ENCODE measurements around the gene P2RX6. TPM values are rescaled to one million over a fixed set of nuclear protein-coding genes. Genes with fewer than 3 reads are reported as not detected.

P2RX6 gene
- total RNA-seq, 1 experiment from 2014 or later, result 0.46 TPM

DNA sequence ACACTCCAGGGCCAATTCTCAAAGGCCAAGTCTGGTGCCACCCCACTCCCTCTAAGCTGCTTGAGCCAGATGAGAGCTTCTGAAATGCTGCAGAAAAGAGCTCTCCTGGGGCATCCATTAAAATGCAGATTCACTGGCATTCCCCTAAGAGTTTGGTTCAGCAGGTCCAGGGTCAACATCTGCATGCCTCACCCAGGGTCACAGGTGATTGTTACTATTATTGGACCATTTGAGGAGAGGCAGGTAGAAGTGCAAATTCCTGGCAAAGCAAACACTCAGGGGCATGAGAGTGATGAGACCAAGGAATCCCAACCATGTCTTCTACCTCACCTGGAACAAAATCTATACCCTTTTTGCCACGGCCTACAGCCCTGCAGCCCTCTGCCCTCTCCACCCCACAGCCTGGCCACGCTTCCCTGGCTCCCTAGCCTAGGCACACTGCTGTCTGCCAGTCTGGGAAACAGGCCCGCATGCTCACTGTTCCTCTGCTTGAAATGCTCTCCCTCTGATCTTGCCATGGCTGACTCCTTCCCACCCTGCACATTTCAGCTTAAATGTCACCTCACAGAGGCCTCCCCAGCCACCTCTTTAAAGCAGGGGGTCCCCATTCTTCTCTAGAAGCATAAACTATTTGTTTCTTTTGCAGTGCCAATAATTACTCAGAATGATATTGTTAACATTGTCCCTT is 4.4 kb upstream of the P2RX6 start:
- DNase-seq (ENCODE audit: low read depth, low spot score) (no peak), ATAC-seq (no peak)
- H3K36me3 ChIP-seq (ENCODE audit: control insufficient read depth, insufficient read depth, low read length), result no peaks in the 10 kb centered on the region
- ChIA-PET POLR2A (interaction anchor here (0.7 kb wide), 1 partner anchor 11 kb away, joined by 3 read pairs; no protein-coding TSS in a partner anchor), CTCF (no interaction called here)
- no TSS peak for BruUV-seq (replicated peaks)
- H3K4me3 ChIP-seq (ENCODE audit: low read depth in 2 of 2, low read length in 2 of 2), result no peak overlapping the region
- no peak overlapping the region for H3K27ac ChIP-seq (ENCODE audit: low read length)
- in situ Hi-C loops (cut with HindIII; ENCODE audit: low pct_unique_long_range_greater_than_20kb, low sequenced_read_pairs), result no loop called here
- H3K4me1 ChIP-seq (ENCODE audit: control insufficient read depth, insufficient read depth, low read length), result peaks cover 12% of the 10 kb centered on the region
- H3K27me3 ChIP-seq (ENCODE audit: control insufficient read depth, insufficient read depth, low read length), result no peaks in the 10 kb centered on the region
- no peak for TF ChIP-seq TCF7L2 (IDR thresholded peaks at IDR 0.05; ENCODE audit: low read depth, low read length)
- TF ChIP-seq, protein P1, sequence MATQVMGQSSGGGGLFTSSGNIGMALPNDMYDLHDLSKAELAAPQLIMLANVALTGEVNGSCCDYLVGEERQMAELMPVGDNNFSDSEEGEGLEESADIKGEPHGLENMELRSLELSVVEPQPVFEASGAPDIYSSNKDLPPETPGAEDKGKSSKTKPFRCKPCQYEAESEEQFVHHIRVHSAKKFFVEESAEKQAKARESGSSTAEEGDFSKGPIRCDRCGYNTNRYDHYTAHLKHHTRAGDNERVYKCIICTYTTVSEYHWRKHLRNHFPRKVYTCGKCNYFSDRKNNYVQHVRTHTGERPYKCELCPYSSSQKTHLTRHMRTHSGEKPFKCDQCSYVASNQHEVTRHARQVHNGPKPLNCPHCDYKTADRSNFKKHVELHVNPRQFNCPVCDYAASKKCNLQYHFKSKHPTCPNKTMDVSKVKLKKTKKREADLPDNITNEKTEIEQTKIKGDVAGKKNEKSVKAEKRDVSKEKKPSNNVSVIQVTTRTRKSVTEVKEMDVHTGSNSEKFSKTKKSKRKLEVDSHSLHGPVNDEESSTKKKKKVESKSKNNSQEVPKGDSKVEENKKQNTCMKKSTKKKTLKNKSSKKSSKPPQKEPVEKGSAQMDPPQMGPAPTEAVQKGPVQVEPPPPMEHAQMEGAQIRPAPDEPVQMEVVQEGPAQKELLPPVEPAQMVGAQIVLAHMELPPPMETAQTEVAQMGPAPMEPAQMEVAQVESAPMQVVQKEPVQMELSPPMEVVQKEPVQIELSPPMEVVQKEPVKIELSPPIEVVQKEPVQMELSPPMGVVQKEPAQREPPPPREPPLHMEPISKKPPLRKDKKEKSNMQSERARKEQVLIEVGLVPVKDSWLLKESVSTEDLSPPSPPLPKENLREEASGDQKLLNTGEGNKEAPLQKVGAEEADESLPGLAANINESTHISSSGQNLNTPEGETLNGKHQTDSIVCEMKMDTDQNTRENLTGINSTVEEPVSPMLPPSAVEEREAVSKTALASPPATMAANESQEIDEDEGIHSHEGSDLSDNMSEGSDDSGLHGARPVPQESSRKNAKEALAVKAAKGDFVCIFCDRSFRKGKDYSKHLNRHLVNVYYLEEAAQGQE (IDR thresholded peaks at IDR 0.05; ENCODE audit: insufficient read depth in 1 of 2, low read depth in 2 of 2, low read length in 1 of 2), result no peak
- TF ChIP-seq, protein P2, sequence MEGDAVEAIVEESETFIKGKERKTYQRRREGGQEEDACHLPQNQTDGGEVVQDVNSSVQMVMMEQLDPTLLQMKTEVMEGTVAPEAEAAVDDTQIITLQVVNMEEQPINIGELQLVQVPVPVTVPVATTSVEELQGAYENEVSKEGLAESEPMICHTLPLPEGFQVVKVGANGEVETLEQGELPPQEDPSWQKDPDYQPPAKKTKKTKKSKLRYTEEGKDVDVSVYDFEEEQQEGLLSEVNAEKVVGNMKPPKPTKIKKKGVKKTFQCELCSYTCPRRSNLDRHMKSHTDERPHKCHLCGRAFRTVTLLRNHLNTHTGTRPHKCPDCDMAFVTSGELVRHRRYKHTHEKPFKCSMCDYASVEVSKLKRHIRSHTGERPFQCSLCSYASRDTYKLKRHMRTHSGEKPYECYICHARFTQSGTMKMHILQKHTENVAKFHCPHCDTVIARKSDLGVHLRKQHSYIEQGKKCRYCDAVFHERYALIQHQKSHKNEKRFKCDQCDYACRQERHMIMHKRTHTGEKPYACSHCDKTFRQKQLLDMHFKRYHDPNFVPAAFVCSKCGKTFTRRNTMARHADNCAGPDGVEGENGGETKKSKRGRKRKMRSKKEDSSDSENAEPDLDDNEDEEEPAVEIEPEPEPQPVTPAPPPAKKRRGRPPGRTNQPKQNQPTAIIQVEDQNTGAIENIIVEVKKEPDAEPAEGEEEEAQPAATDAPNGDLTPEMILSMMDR (IDR thresholded peaks at IDR 0.05), result no peak
- TF ChIP-seq SIN3A (IDR thresholded peaks at IDR 0.05; ENCODE audit: borderline replicate concordance, insufficient read depth, low read depth, low read length), result no peak
- TF ChIP-seq POLR2AphosphoS5 (IDR thresholded peaks at IDR 0.05; ENCODE audit: low read depth, low read length), result no peak
- intact Hi-C loops (cut with micrococcal nuclease; ENCODE audit: unreplicated experiment), result no loop called here
- no peaks in the 10 kb centered on the region for H3K9me3 ChIP-seq (ENCODE audit: control insufficient read depth, insufficient read depth, low read depth, low read length)

DNA sequence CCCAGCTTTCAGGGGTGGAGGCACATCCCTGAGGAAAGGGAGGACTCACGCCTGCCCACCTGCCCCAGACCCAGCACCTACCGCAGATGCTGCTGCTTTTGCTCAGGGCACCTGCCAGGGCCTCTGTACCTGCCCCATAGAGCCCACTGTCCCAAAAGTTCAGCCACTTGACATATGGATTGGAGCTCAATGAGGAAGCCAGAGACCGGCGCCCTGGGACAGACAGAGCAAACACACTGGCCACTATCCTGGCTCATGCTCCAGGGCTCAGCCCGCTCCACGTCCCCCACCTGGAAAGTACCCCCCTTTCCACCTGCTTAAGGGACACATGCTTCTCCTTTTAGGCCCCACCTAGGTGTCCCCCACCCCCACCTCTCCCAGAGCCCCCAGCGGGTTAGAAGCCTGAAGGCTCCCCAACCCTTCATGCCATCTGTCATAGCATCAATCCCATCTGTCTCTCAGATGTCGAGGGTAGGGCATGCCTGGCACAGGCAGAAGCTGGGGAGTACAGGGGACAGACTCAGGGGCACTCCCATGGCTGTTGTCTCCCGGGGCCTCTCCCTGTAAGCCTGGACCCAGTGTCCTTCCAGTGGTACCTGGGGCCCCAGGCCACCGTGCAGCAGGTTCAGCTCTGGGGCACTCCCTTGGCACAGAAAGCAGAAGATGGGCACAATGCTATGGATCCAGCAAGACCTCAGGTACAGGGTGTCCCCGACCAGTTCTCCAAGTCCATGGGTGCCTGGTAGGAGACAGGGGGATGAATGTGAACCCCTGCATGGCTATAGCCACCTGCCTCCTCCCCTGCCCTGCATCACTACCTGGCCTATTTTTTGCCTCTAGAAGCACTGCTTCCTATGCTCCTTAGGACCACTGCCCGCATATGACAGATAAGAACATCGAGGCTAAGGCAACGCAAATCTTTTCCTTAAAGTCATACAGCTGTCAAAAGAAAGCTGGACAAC is 2.2 kb upstream of the P2RX6 start:
- Histone ChIP-seq H3K9me3 (ENCODE audit: control insufficient read depth, insufficient read depth, low read depth, low read length) (no peaks in the 10 kb centered on the region), H3K27ac (ENCODE audit: low read length) (no peak overlapping the region), H3K27me3 (ENCODE audit: control insufficient read depth, insufficient read depth, low read length) (no peaks in the 10 kb centered on the region), H3K36me3 (ENCODE audit: control insufficient read depth, insufficient read depth, low read length) (no peaks in the 10 kb centered on the region), H3K4me3 (ENCODE audit: low read depth in 2 of 2, low read length in 2 of 2) (no peak overlapping the region), H3K4me1 (ENCODE audit: control insufficient read depth, insufficient read depth, low read length) (peaks cover 12% of the 10 kb centered on the region)
- ATAC-seq (no peak), DNase-seq (ENCODE audit: low read depth, low spot score) (no peak)
- no TSS peak for BruUV-seq (replicated peaks)
- POLR2A ChIA-PET, result no interaction called here
- CTCF ChIA-PET, result no interaction called here
- in situ Hi-C loops (cut with HindIII; ENCODE audit: low pct_unique_long_range_greater_than_20kb, low sequenced_read_pairs), result no loop called here
- intact Hi-C loops (cut with micrococcal nuclease; ENCODE audit: unreplicated experiment), result no loop called here
- TF ChIP-seq, protein P2 (IDR thresholded peaks at IDR 0.05), result no peak
- TF ChIP-seq SIN3A (IDR thresholded peaks at IDR 0.05; ENCODE audit: borderline replicate concordance, insufficient read depth, low read depth, low read length), result no peak

Measured in Panc1 (cell line).